ENCODE results near the gene CFAP74. TPM values are rescaled to one million over a fixed set of nuclear protein-coding genes. Genes with fewer than 3 reads are reported as not detected.

The CFAP74 gene
- total RNA-seq, 1 experiment from 2014 or later: not detected

DNA sequence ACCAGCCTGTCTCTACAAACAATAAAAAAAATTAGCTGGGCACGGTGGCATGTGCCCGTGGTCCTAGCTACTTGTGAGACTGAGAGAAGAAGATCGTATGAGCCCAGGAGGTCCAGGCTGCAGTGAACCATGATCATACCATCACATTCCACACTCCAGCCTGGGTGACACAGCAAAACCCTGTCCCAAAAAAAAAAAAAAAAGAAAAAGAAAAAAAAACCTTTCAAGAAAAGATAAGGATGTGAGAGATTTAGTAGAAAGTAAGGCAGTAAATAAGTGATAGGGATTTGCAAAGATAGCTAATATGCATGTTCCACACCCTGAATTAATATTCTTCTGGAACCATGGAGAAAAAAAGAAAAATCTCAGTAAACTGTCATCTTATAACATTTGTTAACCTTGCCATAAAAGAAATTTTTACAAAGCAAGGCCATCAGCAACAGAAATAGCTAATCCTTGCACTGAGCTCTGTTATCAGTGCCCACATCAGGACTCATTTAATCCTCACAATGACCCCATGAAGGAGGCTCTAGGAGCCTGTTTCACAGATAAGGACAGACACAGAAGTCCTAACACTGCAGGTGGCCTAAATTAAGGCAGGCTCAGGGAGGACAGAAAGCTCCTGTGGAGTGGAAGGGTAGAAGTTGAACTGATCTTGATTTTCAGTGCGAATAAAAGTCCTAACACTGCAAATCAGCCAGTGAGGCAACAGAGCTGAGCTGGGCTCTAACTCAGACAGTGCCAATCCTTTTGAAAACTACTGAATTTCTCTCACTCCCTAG lies 120.3 kb downstream of the CFAP74 start:
- no peaks in the 10 kb centered on the region for H3K9me3 ChIP-seq (ENCODE audit: low read length)
- H3K9ac ChIP-seq (ENCODE audit: low read length): no peak overlapping the region
- CTCF ChIA-PET: interaction anchor here (0.7 kb wide), 1 partner anchor 16 kb away, joined by 7 read pairs; no protein-coding TSS in a partner anchor
- peaks cover 12% of the 10 kb centered on the region for H3K4me1 ChIP-seq (ENCODE audit: insufficient read depth, low read length)
- no peak overlapping the region for H3K27ac ChIP-seq (ENCODE audit: low read length)
- no TSS peak for BruUV-seq (replicated peaks)
- H3K4me3 ChIP-seq (ENCODE audit: low read length): no peak overlapping the region
- no peak overlapping the region for H3K4me2 ChIP-seq (ENCODE audit: low read length)
- peaks cover 84% of the 10 kb centered on the region for H4K20me1 ChIP-seq (ENCODE audit: low read length)
- no peaks in the 10 kb centered on the region for H3K9me2 ChIP-seq (replicated peaks; ENCODE audit: low read length)
- peaks cover 100% of the 10 kb centered on the region for H3K79me2 ChIP-seq (ENCODE audit: low read length)
- H3K36me3 ChIP-seq (ENCODE audit: low read depth, low read length): peaks cover 16% of the 10 kb centered on the region; the same call in 1 of the 2 replicates
- peaks cover 5% of the 10 kb centered on the region for H3F3A ChIP-seq (ENCODE audit: low read length, unreplicated experiment)
- intact Hi-C loops (cut with micrococcal nuclease): no loop called here
- H3K27me3 ChIP-seq (ENCODE audit: low read length): no peaks in the 10 kb centered on the region
- no peak for TF ChIP-seq EZH2 (IDR thresholded peaks at IDR 0.05; ENCODE audit: low read length, unreplicated experiment)
- TF ChIP-seq EZH2phosphoT487 (IDR thresholded peaks at IDR 0.05; ENCODE audit: borderline replicate concordance, low read length): no peak
- TF ChIP-seq, protein P1, sequence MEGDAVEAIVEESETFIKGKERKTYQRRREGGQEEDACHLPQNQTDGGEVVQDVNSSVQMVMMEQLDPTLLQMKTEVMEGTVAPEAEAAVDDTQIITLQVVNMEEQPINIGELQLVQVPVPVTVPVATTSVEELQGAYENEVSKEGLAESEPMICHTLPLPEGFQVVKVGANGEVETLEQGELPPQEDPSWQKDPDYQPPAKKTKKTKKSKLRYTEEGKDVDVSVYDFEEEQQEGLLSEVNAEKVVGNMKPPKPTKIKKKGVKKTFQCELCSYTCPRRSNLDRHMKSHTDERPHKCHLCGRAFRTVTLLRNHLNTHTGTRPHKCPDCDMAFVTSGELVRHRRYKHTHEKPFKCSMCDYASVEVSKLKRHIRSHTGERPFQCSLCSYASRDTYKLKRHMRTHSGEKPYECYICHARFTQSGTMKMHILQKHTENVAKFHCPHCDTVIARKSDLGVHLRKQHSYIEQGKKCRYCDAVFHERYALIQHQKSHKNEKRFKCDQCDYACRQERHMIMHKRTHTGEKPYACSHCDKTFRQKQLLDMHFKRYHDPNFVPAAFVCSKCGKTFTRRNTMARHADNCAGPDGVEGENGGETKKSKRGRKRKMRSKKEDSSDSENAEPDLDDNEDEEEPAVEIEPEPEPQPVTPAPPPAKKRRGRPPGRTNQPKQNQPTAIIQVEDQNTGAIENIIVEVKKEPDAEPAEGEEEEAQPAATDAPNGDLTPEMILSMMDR (conservative IDR thresholded peaks at IDR 0.05; ENCODE audit: low read depth, low read length): no peak
- H2AFZ ChIP-seq (ENCODE audit: low read length): no peak overlapping the region
- DNase-seq (no peak), ATAC-seq (no peak; the same call in 1 of the 2 replicates)
- POLR2A ChIA-PET (ENCODE audit: unreplicated experiment): no interaction called here

DNA sequence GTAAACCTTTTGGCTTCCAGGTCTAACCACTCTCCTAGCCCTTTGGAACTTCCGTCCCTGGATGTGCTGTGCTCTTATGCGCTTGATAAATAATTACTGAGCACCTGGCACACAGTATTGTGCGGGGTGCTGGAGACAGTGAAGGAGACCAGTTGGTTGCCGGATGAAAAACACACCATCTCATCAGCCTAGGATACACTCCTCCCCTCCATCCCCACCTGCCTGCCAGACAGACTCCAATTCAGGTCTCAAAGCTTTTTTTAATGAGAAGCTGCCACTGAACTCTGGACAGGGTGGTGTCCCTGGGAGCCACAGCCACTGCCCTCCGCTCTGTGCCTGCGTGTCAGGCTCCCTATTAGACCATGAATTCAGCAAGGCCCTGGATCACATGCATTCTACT lies 121.9 kb downstream of the CFAP74 start:
- Histone ChIP-seq H2AFZ (ENCODE audit: low read length) (no peak overlapping the region), H3K4me3 (ENCODE audit: low read length) (no peak overlapping the region), H3K9me2 (replicated peaks; ENCODE audit: low read length) (no peaks in the 10 kb centered on the region), H4K20me1 (ENCODE audit: low read length) (peaks cover 78% of the 10 kb centered on the region), H3K9ac (ENCODE audit: low read length) (no peak overlapping the region), H3K4me1 (ENCODE audit: insufficient read depth, low read length) (no peaks in the 10 kb centered on the region), H3K36me3 (ENCODE audit: low read depth, low read length) (peaks cover 24% of the 10 kb centered on the region; the same call in 1 of the 2 replicates), H3F3A (ENCODE audit: low read length, unreplicated experiment) (peaks cover 5% of the 10 kb centered on the region), H3K27ac (ENCODE audit: low read length) (no peak overlapping the region), H3K27me3 (ENCODE audit: low read length) (no peaks in the 10 kb centered on the region), H3K79me2 (ENCODE audit: low read length) (peaks cover 100% of the 10 kb centered on the region), H3K4me2 (ENCODE audit: low read length) (no peak overlapping the region), H3K9me3 (ENCODE audit: low read length) (no peaks in the 10 kb centered on the region)
- POLR2A ChIA-PET (ENCODE audit: unreplicated experiment): no interaction called here
- DNase-seq (no peak), ATAC-seq (no peak)
- TF ChIP-seq EZH2phosphoT487 (IDR thresholded peaks at IDR 0.05; ENCODE audit: borderline replicate concordance, low read length): no peak
- TF ChIP-seq, protein P1 (conservative IDR thresholded peaks at IDR 0.05; ENCODE audit: low read depth, low read length): no peak
- TF ChIP-seq EZH2 (IDR thresholded peaks at IDR 0.05; ENCODE audit: low read length, unreplicated experiment): no peak
- CTCF ChIA-PET: no interaction called here
- no TSS peak for BruUV-seq (replicated peaks)
- intact Hi-C loops (cut with micrococcal nuclease): no loop called here

Measured in PC-3 (cell line).